Effector CD4-positive, alpha-beta T cell (primary cell): ENCODE results near the gene GOLIM4. TPM values are rescaled to one million over a fixed set of nuclear protein-coding genes. Genes with fewer than 3 reads are reported as not detected.
"Not testable (repeated sequence)": the region's sequence is repeated elsewhere in the genome, so short reads cannot be mapped to it uniquely, and the experiment has no call there.

Source experiments
- DNase-seq: peaks from one replicate; pipeline ENCODE4 v3.0.0-alpha.2; 2020
- total RNA-seq: gene quantifications from one replicate; lab custom pipeline; 2026; lab: John Stamatoyannopoulos, UW

GOLIM4 gene
- not detected for total RNA-seq

GRCh38 chr3:168095611-168096209 is at the start of gene GOLIM4:
GOLIM4 (minus strand) TSS chr3:168095924; CDS start chr3:168095285, 639 bp downstream.
- DNase-seq, result no peak

- DNase-seq, result no peak
These were observed 45.8 kb upstream of the GOLIM4 start for GRCh38 chr3:168141405-168141998.

- no peak for DNase-seq
These were observed 44.2 kb upstream of the GOLIM4 start for GRCh38 chr3:168139947-168140346.

- DNase-seq, result no peak
These were observed 42.7 kb upstream of the GOLIM4 start for GRCh38 chr3:168138421-168138820.

GRCh38 chr3:168134931-168135330 is 39.2 kb upstream of the GOLIM4 start:
- no peak for DNase-seq

GRCh38 chr3:168130250-168130649 is 34.5 kb upstream of the GOLIM4 start:
- DNase-seq, result not testable (repeated sequence)

GRCh38 chr3:168128463-168128862 is 32.7 kb upstream of the GOLIM4 start:
- DNase-seq, result not testable (repeated sequence)

- DNase-seq, result no peak
These were observed 31.7 kb upstream of the GOLIM4 start for GRCh38 chr3:168127466-168127865.

GRCh38 chr3:168124791-168125190 is 29.1 kb upstream of the GOLIM4 start:
- DNase-seq, result no peak

- DNase-seq, result no peak
These were observed 28.6 kb upstream of the GOLIM4 start for GRCh38 chr3:168124291-168124690.

- no peak for DNase-seq
These were observed 27.8 kb upstream of the GOLIM4 start for GRCh38 chr3:168123201-168124176.

GRCh38 chr3:168121184-168122017 is 25.7 kb upstream of the GOLIM4 start:
- no peak for DNase-seq

GRCh38 chr3:168117853-168118313 is 22.2 kb upstream of the GOLIM4 start:
- no peak for DNase-seq

GRCh38 chr3:168117059-168117458 is 21.3 kb upstream of the GOLIM4 start:
- DNase-seq, result no peak

- no peak for DNase-seq
These were observed 20.6 kb upstream of the GOLIM4 start for GRCh38 chr3:168116279-168116678.

GRCh38 chr3:168113848-168114247 is 18.1 kb upstream of the GOLIM4 start:
- no peak for DNase-seq

- DNase-seq, result no peak
These were observed 17.2 kb upstream of the GOLIM4 start for GRCh38 chr3:168112894-168113293.

GRCh38 chr3:168104361-168104760 is 8.6 kb upstream of the GOLIM4 start:
- no peak for DNase-seq

GRCh38 chr3:168102735-168103410 is 7.1 kb upstream of the GOLIM4 start:
- no peak for DNase-seq

GRCh38 chr3:168100777-168101492 is 5.2 kb upstream of the GOLIM4 start:
- DNase-seq, result no peak

GRCh38 chr3:168097381-168097780 is 1.7 kb upstream of the GOLIM4 start:
- no peak for DNase-seq
